Transverse colon (tissue), 4 donors: Measurements from ENCODE around the gene RNPS1. TPM values are rescaled to one million over a fixed set of nuclear protein-coding genes. Genes with fewer than 3 reads are reported as not detected.

Experiments used
- DNase-seq: peaks from one replicate; pipeline ENCODE4 v3.0.0-alpha.2; 2019
- H3K27ac ChIP-seq, 4 donors: fragments of 200-600 bp; sonication (generic); 2 replicates each; pipeline ENCODE4 v1.5.1; 2016 to 2018; ENCODE audit warnings: inconsistent platforms in 4 of 4
- H3K27me3 ChIP-seq: fragments of 200-600 bp; sonication (generic); 2 replicates; pipeline ENCODE4 v1.5.1; 2017; ENCODE audit warnings: inconsistent platforms
- H3K36me3 ChIP-seq, 4 donors: fragments of 200-600 bp; sonication (generic); 2 replicates each; pipeline ENCODE4 v1.5.1; 2017 to 2019; ENCODE audit warnings: inconsistent platforms in 4 of 4
- H3K4me1 ChIP-seq, 4 donors: fragments of 200-600 bp; sonication (generic); 2 replicates each; pipeline ENCODE4 v1.5.1; 2017 to 2020; ENCODE audit warnings: inconsistent platforms in 4 of 4
- H3K4me3 ChIP-seq, 4 donors: fragments of 200-600 bp; sonication (generic); 1 replicate in 1 of 4; 2 replicates in 3 of 4; pipeline versions ENCODE4 v1.5.1 to v1.6.1; 2017 to 2019; ENCODE audit warnings: inconsistent platforms in 4 of 4
- H3K9me3 ChIP-seq, 2 donors: fragments of 200-600 bp; sonication (generic); 2 replicates each; pipeline ENCODE4 v1.5.1; 2017 to 2019; ENCODE audit warnings: inconsistent platforms in 2 of 2
- EP300 ChIP-seq: sonication (generic); formaldehyde crosslinking; IDR thresholded peaks from one replicate; pipeline ENCODE4 v1.6.1; 2017; ENCODE audit warnings: antibody characterized with exemption, low read depth
- POLR2A ChIP-seq: fragments of 450-650 bp; IDR thresholded peaks from one replicate; pipeline ENCODE4 v1.6.1; 2016; ENCODE audit warnings: antibody characterized with exemption, mild to moderate bottlenecking, moderate library complexity
- POLR2AphosphoS5 ChIP-seq, 3 donors: sonication (generic); formaldehyde crosslinking; IDR thresholded peaks; one replicate each; pipeline ENCODE4 v1.6.1; 2016; ENCODE audit warnings: antibody characterized with exemption in 3 of 3
- WGBS, 2 donors: methylation state at CpG; one replicate each; pipeline ENCODE4 v1.1.5; 2018; ENCODE audit warnings: low coverage in 1 of 2; 5-methylcytosine and 5-hydroxymethylcytosine counted together
- in situ Hi-C, 4 donors: fragments of 200-750 bp; cut with MboI; loops; one replicate each; pipeline versions ENCODE4 v1.15.0 to v1.15.1; 2017; ENCODE audit warnings: low sequenced_read_pairs in 3 of 4, low pct_ligation_motif_present in 1 of 4, low pct_unique_long_range_greater_than_20kb in 1 of 4
- intact Hi-C: fragments of 100-400 bp; cut with DNase I; formaldehyde crosslinking; loops from one replicate; pipeline ENCODE4 v1.15.1; 2023; ENCODE audit warnings: low total_unique reads
- total RNA-seq, 4 donors: library from RNA; depleted of rRNA; stranded (reverse); fragments of >200 nt; gene quantifications; one replicate each; pipeline ENCODE4 v1.1.0, GENCODE V29; 2016
- TF ChIP-seq, protein P1 (sequence below), 5 experiments: fragments of 200-600 bp in 3 of 5; fragments of 450-650 bp in 2 of 5; sonication (generic) in 3 of 5; IDR thresholded peaks; 1 replicate in 2 of 5; 2 replicates in 3 of 5; pipeline ENCODE4 v1.5.1; 2016 to 2017; ENCODE audit warnings: antibody characterized with exemption in 5 of 5, inconsistent platforms in 3 of 5, mild to moderate bottlenecking in 2 of 5, moderate library complexity in 1 of 5

Gene RNPS1
- total RNA-seq, 4 donors from 2014 or later, result 110 to 153 (median 126) TPM

DNA sequence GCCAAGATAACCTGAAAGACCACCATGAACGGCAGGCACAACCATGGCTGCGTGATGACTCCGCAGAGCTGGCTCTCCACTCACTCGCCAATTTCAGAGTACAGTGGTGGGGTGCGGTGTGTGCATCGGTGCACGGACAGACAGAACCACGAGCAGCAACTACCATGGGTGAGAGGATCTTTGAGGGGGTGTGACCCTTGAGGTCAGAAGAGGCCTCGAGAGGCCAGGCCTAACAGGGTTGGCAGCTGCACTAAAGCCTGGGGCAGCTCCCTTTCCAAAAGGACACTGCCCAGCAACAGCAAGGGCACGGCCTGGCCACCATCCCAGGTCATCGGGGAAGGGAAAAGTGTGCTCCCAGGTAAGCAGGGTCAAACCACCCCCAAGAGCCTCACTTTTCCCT lies 14.6 kb downstream of the RNPS1 start:
- in situ Hi-C loops, result no loop called here
- Histone ChIP-seq H3K27ac (no peak overlapping the region), H3K36me3 (peaks cover 0 to 52% (median 18%) of the 10 kb centered on the region in 4 donors), H3K4me1 (peaks cover 10 to 20% (median 17%) of the 10 kb centered on the region in 4 donors), H3K4me3 (no peak overlapping the region), H3K27me3 (no peaks in the 10 kb centered on the region), H3K9me3 (no peaks in the 10 kb centered on the region)
- no peak for TF ChIP-seq POLR2AphosphoS5 (IDR thresholded peaks at IDR 0.05)
- DNase-seq, result no peak
- WGBS, 2 donors, result 82% methylated on average over 8 to 11 of the region's 11 CpGs
- intact Hi-C loops, result no loop called here

DNA sequence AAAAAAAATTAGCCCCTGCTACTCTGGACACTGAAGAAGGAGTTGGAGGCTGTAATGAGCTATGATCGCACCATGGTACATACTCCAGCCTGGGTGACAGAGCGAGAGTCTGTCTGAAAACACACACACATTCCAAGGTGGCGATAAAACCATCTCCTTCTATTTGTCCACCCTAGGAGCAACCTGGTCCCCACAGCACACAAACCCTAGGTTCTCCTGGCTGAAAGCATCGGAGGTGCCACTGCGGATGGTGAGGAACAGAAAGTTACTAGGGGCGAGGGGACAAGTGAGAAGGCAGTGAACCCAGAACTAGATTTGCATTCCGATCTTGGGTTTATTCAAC lies 15.1 kb downstream of the RNPS1 start:
- DNase-seq, result no peak
- TF ChIP-seq, protein P1, sequence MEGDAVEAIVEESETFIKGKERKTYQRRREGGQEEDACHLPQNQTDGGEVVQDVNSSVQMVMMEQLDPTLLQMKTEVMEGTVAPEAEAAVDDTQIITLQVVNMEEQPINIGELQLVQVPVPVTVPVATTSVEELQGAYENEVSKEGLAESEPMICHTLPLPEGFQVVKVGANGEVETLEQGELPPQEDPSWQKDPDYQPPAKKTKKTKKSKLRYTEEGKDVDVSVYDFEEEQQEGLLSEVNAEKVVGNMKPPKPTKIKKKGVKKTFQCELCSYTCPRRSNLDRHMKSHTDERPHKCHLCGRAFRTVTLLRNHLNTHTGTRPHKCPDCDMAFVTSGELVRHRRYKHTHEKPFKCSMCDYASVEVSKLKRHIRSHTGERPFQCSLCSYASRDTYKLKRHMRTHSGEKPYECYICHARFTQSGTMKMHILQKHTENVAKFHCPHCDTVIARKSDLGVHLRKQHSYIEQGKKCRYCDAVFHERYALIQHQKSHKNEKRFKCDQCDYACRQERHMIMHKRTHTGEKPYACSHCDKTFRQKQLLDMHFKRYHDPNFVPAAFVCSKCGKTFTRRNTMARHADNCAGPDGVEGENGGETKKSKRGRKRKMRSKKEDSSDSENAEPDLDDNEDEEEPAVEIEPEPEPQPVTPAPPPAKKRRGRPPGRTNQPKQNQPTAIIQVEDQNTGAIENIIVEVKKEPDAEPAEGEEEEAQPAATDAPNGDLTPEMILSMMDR (IDR thresholded peaks at IDR 0.05), result no peak
- TF ChIP-seq EP300 (no peak), POLR2A (no peak), POLR2AphosphoS5 (IDR thresholded peaks at IDR 0.05) (no peak)
- Histone ChIP-seq H3K4me1 (peaks cover 10 to 20% (median 17%) of the 10 kb centered on the region in 4 donors), H3K27ac (peak overlapping the region in 3 of 4 donors; percentile 92 to 93 (median 92)), H3K9me3 (no peaks in the 10 kb centered on the region), H3K36me3 (peaks cover 0 to 47% (median 16%) of the 10 kb centered on the region in 4 donors), H3K27me3 (no peaks in the 10 kb centered on the region), H3K4me3 (no peak overlapping the region)
- 82 to 88% methylated on average over 5 to 7 of the region's 7 CpGs for WGBS, 2 donors
- intact Hi-C loops, result no loop called here
- in situ Hi-C loops, result no loop called here

DNA sequence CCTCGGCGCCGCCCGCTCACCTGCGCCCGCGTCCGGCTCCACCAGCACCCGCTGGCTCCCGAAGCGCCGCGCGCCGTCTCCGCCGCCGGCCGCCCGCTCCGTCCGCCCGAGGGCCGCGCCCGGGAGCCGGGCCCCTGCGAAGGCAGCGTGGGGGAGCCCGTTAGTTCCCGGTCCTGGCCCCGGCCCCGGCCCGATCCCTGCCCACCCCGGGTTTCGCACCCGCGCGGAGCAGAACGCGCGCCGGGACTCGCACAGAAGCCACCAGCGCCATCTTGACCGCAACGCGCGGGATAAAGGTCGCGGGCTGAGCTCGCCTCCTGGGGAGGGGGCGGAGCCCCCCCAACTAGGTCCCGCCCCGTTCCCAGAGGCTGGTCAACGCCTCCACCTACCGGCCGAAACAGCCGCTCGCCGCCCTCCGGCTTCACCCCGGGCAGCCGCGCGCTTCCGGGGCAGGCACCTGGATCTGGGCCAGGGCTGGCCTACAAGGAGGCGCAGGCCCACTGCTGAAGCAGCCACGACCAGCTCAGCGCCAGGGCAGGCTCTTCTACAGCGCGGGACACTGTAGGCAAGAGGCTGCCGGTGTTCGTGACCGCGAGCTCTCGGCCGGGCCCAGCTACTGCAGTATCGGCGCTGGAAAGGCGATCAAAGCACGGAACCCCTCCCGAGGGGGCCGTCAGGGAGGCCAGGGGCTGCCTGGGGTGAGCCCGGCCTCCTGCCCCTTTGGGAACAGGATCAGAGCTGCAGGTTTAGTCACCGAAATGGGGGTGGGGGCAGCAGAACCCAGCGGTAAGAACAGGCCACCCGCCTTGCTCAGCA lies 16.4 kb downstream of the RNPS1 start, which contains the start of gene ECI1:
Gene ECI1 (minus strand): TSS at position 292 of the 816 bp plus-strand sequence. CDS start 21 bp downstream, at position 271.
- in situ Hi-C loops (no loop called here), intact Hi-C loops (no loop called here)
- TF ChIP-seq, protein P1 (IDR thresholded peaks at IDR 0.05), result peak; percentile 63 to 88 (median 69)
- TF ChIP-seq EP300 (no peak), POLR2AphosphoS5 (IDR thresholded peaks at IDR 0.05) (peak; percentile 91 to 96 (median 95)), POLR2A (peak; percentile 88)
- peak within 1 kb of the TSS; percentile 92 to 97 (median 92) for H3K27ac ChIP-seq
- WGBS, 2 donors, result 3% methylated on average over 64 of the region's 88 CpGs; no CpG with 5 or more reads in 1 of the 2 donors
- peak within 1 kb of the TSS; percentile 18 to 85 (median 67) for H3K4me3 ChIP-seq
- peaks cover 10 to 20% (median 17%) of the 10 kb centered on the region in 4 donors for H3K4me1 ChIP-seq
- H3K27me3 ChIP-seq, result no peaks in the 10 kb centered on the region
- DNase-seq, result peak; percentile 98
- no peaks in the 10 kb centered on the region for H3K9me3 ChIP-seq
- H3K36me3 ChIP-seq, result peaks cover 0 to 40% (median 12%) of the 10 kb centered on the region in 4 donors

DNA sequence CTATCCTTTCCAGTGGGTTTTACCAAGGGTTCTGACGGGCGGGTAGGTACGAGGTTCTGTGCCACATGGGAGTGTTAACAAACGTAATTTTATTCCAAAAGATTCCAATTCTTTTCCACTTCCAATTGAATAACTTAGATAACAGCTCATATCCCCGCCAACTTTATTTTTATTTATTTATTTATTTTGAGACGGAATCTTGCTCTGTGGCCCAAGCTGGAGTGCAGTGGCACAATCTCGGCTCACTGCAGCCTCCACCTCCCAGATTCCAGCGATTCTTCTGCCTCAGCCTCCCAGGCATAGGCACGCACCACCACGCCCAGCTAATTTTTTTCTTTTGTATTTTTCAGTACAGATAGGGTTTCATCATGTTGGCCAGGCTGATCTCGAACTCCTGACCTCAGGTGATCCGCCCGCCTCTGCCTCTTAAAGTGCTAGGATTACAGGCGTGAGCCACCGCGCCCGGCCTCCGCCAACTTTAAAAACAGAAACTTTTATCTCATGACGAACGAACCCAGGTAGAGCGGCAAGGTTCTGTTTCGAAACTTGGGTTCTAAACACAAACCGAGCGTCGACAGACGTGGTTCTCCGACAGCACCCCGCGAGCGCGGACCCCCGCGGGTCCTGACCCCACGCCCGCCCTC lies 17.2 kb downstream of the RNPS1 start:
- Histone ChIP-seq H3K27me3 (no peaks in the 10 kb centered on the region), H3K4me1 (peaks cover 10 to 20% (median 17%) of the 10 kb centered on the region in 4 donors), H3K9me3 (no peaks in the 10 kb centered on the region), H3K4me3 (peak overlapping the region; percentile 18 to 85 (median 67)), H3K27ac (peak overlapping the region; percentile 92 to 97 (median 92)), H3K36me3 (peaks cover 0 to 37% (median 12%) of the 10 kb centered on the region in 4 donors)
- intact Hi-C loops, result no loop called here
- peak; percentile 68 for DNase-seq
- 0 to 3% methylated on average over 1 to 35 of the region's 35 CpGs for WGBS, 2 donors
- in situ Hi-C loops, result no loop called here
- TF ChIP-seq POLR2A (no peak), EP300 (no peak), POLR2AphosphoS5 (IDR thresholded peaks at IDR 0.05) (no peak)
- TF ChIP-seq, protein P1 (IDR thresholded peaks at IDR 0.05), result no peak
